Activated naive CD4-positive, alpha-beta T cell treated with anti-CD3 and anti-CD28 coated beads, Interleukin-2, amount 50 U/mL, for 24 hours (primary cell): Measurements from ENCODE around the gene DYSF.
"Not testable (repeated sequence)": the region's sequence is repeated elsewhere in the genome, so short reads cannot be mapped to it uniquely, and the experiment has no call there.

ENCODE experiments used
- H3K27ac Mint-ChIP-seq: one replicate; pipeline ENCODE4 v1.8.0; 2021; ENCODE audit warnings: mild to moderate bottlenecking, mixed read lengths
- H3K27me3 Mint-ChIP-seq: one replicate; pipeline ENCODE4 v1.8.0; 2021; ENCODE audit warnings: mixed read lengths
- H3K36me3 Mint-ChIP-seq: one replicate; pipeline ENCODE4 v1.8.0; 2021; ENCODE audit warnings: mixed read lengths
- H3K4me1 Mint-ChIP-seq: one replicate; pipeline ENCODE4 v1.8.0; 2021; ENCODE audit warnings: mixed read lengths
- H3K4me3 Mint-ChIP-seq: one replicate; pipeline ENCODE4 v1.8.0; 2021; ENCODE audit warnings: mild to moderate bottlenecking, mixed read lengths
- H3K9me3 Mint-ChIP-seq: one replicate; pipeline ENCODE4 v1.8.0; 2021; ENCODE audit warnings: mixed read lengths

DYSF gene

DNA sequence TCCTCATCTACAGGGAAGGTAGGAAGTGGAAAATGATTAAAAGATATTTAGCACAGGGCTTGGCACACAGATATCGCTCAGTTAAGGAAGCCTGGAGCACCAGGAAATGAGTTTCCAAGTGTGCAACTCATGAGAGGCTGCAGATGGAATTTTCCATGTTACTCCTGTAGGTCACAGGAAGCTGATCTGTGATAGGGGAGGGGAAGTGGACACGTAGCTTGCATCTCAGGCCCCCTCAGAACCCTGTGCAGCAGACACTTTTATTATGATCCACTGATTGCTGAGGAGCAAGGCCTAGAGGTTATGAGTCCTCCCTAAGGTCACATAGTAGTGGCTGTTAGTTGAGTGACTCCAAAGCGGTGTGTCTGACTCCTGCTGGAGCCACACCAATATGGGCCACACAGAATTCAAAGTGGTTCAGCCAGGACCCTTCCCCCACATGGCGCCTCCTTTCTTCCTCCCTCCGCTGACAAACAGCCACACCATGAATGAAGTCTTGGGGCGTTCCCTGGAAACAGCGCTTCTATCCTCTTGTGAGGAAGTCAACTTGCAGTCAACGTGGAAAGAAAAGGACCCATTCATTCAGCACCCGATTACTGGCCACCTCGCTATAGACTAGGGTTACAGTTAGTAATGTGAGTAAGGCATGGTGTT is 21.5 kb downstream of the DYSF start:
- H3K27ac Mint-ChIP-seq: no peak overlapping the region
- no peak overlapping the region for H3K4me3 Mint-ChIP-seq
- no peaks in the 10 kb centered on the region for H3K4me1 Mint-ChIP-seq
- peaks cover 10% of the 10 kb centered on the region for H3K27me3 Mint-ChIP-seq
- H3K9me3 Mint-ChIP-seq: no peaks in the 10 kb centered on the region
- no peaks in the 10 kb centered on the region for H3K36me3 Mint-ChIP-seq

DNA sequence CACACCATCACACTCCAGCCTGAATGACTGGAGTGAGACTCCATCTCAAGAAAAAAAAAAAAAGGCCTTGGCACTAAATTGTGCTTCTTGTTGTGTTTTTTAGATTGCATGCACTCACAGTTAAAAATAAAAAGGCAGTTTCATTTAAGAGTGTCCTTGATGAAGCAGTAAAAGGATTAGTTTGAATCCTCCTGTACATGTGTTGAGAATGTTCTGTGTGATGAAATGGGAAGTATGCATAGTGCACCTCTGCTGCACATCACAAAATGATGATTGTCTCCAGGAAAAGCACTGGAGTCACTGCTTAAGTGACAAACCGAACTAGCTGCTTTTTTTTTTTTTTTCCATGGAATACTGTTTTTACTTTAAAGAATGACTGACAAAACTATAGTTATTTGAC is 23.1 kb downstream of the DYSF start:
- H3K36me3 Mint-ChIP-seq: no peaks in the 10 kb centered on the region
- H3K4me1 Mint-ChIP-seq: no peaks in the 10 kb centered on the region
- peaks cover 6% of the 10 kb centered on the region for H3K27me3 Mint-ChIP-seq
- H3K27ac Mint-ChIP-seq: no peak overlapping the region
- H3K9me3 Mint-ChIP-seq: no peaks in the 10 kb centered on the region
- no peak overlapping the region for H3K4me3 Mint-ChIP-seq

DNA sequence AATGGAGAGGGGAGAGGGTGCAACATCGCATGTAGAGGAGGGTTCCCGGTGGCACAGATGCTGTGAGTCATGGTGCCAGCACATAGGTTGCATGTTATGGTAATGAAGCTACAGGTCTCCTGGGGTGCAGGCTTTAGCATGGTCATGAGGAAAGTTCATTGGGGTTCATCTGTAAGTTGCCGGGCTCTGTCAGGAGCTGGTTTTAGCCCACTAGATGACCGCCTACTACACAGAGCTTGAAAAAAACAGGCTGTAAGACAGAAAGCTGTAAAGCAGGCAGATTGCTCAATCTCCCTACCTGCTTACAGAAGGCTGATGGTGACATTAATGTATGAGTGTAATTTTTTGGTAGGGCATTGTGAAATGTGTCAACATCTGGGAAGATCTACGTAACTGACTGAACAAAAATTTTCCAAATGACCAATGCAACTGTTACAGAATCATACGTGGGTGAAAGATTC is 23.9 kb downstream of the DYSF start:
- no peak overlapping the region for H3K4me3 Mint-ChIP-seq
- no peaks in the 10 kb centered on the region for H3K4me1 Mint-ChIP-seq
- no peaks in the 10 kb centered on the region for H3K9me3 Mint-ChIP-seq
- H3K27ac Mint-ChIP-seq: no peak overlapping the region
- H3K36me3 Mint-ChIP-seq: no peaks in the 10 kb centered on the region
- H3K27me3 Mint-ChIP-seq: peaks cover 8% of the 10 kb centered on the region

DNA sequence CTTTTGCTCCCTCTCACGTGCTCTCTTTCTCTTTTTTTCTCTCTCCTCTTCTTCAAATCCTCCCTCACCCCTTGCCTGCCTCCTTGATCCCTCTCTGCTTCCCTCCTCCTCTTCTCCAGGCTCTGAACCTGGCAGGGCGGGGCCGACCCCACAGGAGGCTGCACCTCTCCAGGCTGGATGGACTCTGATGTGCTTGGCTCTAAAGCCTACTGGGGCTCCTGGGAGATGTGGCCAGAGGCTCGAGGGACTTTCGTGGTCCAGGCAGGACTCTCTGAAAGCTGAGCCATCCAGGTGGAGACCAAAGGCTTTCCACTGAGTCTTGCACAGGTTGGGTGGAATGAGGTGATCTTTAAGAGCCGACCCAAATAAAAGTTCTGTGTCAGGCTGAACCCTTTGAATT is 25.4 kb downstream of the DYSF start:
- Mint-ChIP-seq H3K27ac (no peak overlapping the region), H3K4me3 (no peak overlapping the region), H3K4me1 (no peaks in the 10 kb centered on the region), H3K36me3 (no peaks in the 10 kb centered on the region), H3K9me3 (no peaks in the 10 kb centered on the region), H3K27me3 (peaks cover 2% of the 10 kb centered on the region)

- H3K4me1 Mint-ChIP-seq: no peaks in the 10 kb centered on the region
- no peaks in the 10 kb centered on the region for H3K36me3 Mint-ChIP-seq
- no peaks in the 10 kb centered on the region for H3K9me3 Mint-ChIP-seq
- peaks cover 2% of the 10 kb centered on the region for H3K27me3 Mint-ChIP-seq
- H3K4me3 Mint-ChIP-seq: no peak overlapping the region
- H3K27ac Mint-ChIP-seq: no peak overlapping the region
These were observed 25.9 kb downstream of the DYSF start for GRCh38 chr2:71479261-71479660.

DNA sequence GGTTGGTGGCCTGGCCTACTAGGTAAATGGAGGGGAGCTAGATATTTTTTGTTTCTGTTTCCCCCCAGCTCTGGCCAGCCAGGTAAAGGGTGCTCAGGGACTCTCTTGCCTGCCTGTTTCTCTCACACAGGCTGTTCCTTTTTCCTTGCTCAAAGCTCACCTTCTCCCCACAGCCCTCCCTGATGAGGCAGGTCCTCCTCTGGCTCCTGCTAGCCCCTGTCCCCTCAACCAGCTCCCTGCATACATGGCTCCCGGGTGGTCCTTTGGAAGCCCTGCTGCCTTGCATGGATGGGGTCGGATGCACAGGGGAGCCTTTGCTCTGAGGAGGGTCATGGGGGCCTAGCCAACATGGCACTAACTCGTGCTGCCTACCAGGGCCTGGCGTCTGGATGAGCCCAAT is 27.8 kb downstream of the DYSF start:
- peaks cover 2% of the 10 kb centered on the region for H3K27me3 Mint-ChIP-seq
- no peak overlapping the region for H3K4me3 Mint-ChIP-seq
- no peaks in the 10 kb centered on the region for H3K36me3 Mint-ChIP-seq
- H3K4me1 Mint-ChIP-seq: no peaks in the 10 kb centered on the region
- H3K9me3 Mint-ChIP-seq: no peaks in the 10 kb centered on the region
- no peak overlapping the region for H3K27ac Mint-ChIP-seq

DNA sequence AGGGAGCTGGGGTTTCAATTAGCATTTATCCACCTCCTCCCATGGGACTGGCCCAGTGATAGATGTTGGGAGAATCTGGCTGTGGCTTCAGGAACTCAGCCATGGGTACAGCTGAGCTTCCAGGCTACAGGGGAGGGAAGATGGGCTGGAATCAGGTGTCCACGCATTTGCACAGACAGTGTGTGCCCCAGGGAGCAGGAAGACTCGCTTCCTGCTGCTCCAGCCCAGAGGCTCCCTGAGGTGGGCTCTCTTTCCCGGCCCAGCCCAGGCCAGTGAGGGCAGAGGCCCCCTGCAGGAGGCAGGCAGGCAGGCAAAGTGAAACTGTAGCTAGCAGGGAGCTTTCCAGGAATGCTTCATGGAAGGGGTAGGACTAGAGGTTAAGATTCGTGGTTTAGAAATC is 28.7 kb downstream of the DYSF start:
- Mint-ChIP-seq H3K36me3 (no peaks in the 10 kb centered on the region), H3K4me1 (no peaks in the 10 kb centered on the region), H3K27ac (no peak overlapping the region), H3K4me3 (no peak overlapping the region), H3K9me3 (no peaks in the 10 kb centered on the region), H3K27me3 (peaks cover 2% of the 10 kb centered on the region)

DNA sequence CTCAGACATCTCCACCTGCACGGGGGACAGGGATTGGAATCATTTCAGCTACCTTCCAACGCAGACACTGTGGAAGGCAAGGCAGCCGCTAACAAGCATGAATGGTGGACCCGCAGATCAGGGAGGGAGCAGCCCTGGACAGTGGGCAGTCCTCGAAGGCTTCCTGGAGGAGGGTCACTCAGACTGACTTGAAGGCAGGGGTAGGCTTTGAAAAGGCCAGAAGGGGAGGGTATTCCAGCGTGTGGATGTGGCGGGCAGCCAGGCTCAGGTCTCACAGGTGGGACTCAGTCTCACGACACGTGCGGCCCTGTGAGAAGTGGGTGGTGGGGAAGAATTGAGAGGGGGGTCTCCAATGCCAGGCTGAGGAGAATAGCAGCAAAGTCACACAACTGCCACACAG is 29.9 kb downstream of the DYSF start:
- Mint-ChIP-seq H3K27me3 (peaks cover 2% of the 10 kb centered on the region), H3K4me3 (no peak overlapping the region), H3K9me3 (no peaks in the 10 kb centered on the region), H3K4me1 (no peaks in the 10 kb centered on the region), H3K27ac (no peak overlapping the region), H3K36me3 (no peaks in the 10 kb centered on the region)

GRCh38 chr2:71484354-71484753 is 31.0 kb downstream of the DYSF start:
- H3K36me3 Mint-ChIP-seq: no peaks in the 10 kb centered on the region
- H3K27ac Mint-ChIP-seq: no peak overlapping the region
- H3K4me3 Mint-ChIP-seq: no peak overlapping the region
- no peaks in the 10 kb centered on the region for H3K4me1 Mint-ChIP-seq
- peaks cover 2% of the 10 kb centered on the region for H3K27me3 Mint-ChIP-seq
- H3K9me3 Mint-ChIP-seq: no peaks in the 10 kb centered on the region

DNA sequence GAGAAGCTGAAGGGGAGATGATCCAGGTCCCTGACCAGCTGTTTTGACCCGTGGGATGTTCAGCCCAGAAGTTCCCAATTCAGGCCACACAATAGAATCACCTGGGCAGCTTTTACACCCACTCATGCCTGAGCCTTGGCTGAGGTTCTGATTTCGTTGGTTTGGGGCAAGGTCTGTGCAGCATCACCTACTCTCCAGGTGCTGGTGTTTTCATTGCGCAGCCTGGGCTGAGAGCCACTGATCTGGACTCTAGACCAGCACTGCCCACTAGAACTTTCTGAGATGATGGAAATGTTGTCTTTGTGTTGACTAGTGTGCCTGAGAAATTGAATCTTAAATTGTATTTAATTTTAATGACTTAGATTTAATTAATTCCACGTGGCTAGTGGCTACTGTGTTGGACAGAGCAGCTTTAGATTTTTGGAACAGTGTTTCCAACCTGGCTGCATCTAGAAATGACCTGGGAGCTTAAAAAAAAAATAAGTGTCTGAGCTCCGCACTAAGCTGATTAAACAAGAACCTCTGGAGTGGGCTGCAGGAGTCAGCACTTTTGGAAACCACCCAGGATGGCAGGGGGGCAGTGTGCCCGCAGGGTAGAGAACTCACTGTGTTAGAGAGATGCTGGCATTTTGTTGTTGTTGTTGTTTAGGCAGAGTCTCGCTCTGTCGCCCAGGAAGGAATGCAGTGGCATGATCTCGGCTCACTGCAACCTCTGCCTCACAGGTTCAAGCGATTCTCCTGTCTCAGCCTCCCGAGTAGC is 33.7 kb downstream of the DYSF start:
- Mint-ChIP-seq H3K4me3 (no peak overlapping the region), H3K9me3 (no peaks in the 10 kb centered on the region), H3K36me3 (no peaks in the 10 kb centered on the region), H3K27me3 (peaks cover 4% of the 10 kb centered on the region), H3K27ac (no peak overlapping the region), H3K4me1 (no peaks in the 10 kb centered on the region)

- H3K9me3 Mint-ChIP-seq, H3K27ac Mint-ChIP-seq, H3K36me3 Mint-ChIP-seq, H3K27me3 Mint-ChIP-seq, H3K4me1 Mint-ChIP-seq, H3K4me3 Mint-ChIP-seq: not testable (repeated sequence)
These were observed 38.2 kb downstream of the DYSF start for GRCh38 chr2:71491551-71491950.

GRCh38 chr2:71492112-71492511 is 38.8 kb downstream of the DYSF start:
- H3K4me3 Mint-ChIP-seq: no peak overlapping the region
- H3K27ac Mint-ChIP-seq: no peak overlapping the region
- H3K9me3 Mint-ChIP-seq: no peaks in the 10 kb centered on the region
- peaks cover 2% of the 10 kb centered on the region for H3K27me3 Mint-ChIP-seq
- no peaks in the 10 kb centered on the region for H3K4me1 Mint-ChIP-seq
- H3K36me3 Mint-ChIP-seq: no peaks in the 10 kb centered on the region

DNA sequence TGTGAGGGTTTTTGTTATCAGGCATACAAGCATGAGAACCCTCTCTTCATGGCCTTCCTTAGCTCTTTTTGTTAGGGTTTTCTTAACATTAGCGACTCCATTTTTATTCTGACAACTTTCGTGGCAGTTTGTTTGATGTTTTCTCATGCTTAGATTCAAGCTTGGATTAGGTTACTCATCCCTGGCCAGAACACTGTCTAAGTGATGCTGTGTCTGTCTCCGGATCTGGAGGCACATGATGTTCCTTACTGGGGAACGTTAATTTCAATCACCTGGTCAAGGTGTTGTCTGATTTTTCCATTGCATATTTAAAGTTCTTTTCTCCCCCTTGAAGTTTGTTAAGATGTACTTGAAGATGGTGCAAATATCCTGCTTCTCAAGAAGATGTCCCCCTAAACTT is 40.7 kb downstream of the DYSF start:
- Mint-ChIP-seq H3K36me3 (no peaks in the 10 kb centered on the region), H3K27ac (no peak overlapping the region), H3K27me3 (peaks cover 2% of the 10 kb centered on the region), H3K4me3 (no peak overlapping the region), H3K9me3 (no peaks in the 10 kb centered on the region), H3K4me1 (no peaks in the 10 kb centered on the region)

GRCh38 chr2:71494523-71495155 is 41.3 kb downstream of the DYSF start:
- no peak overlapping the region for H3K4me3 Mint-ChIP-seq
- no peaks in the 10 kb centered on the region for H3K9me3 Mint-ChIP-seq
- H3K27ac Mint-ChIP-seq: no peak overlapping the region
- H3K4me1 Mint-ChIP-seq: no peaks in the 10 kb centered on the region
- H3K36me3 Mint-ChIP-seq: no peaks in the 10 kb centered on the region
- peaks cover 2% of the 10 kb centered on the region for H3K27me3 Mint-ChIP-seq

GRCh38 chr2:71496156-71496770 is 42.9 kb downstream of the DYSF start:
- H3K27me3 Mint-ChIP-seq: peaks cover 2% of the 10 kb centered on the region
- no peaks in the 10 kb centered on the region for H3K9me3 Mint-ChIP-seq
- no peak overlapping the region for H3K4me3 Mint-ChIP-seq
- H3K36me3 Mint-ChIP-seq: no peaks in the 10 kb centered on the region
- no peak overlapping the region for H3K27ac Mint-ChIP-seq
- no peaks in the 10 kb centered on the region for H3K4me1 Mint-ChIP-seq

DNA sequence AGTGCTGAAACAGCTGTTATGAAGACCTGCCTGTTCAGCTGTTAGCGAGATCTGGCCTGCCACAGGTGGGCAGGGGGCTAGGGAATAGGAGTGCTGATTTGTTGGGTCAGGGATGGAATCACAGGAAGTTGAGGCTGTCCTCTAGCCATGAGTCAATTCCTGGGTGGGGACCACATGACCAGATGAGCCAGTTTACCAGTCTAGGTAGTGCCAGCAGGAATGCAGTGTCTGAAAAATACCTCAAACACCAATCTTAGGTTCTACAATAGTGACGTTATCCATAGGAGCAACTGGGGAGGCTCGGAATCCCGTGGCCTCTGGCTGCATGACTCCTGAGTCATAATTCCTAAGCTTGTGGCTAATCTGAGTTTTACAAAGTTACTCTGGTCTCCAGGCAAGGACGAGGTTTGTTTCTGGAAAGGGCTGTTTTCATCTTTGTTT is 44.9 kb downstream of the DYSF start:
- no peaks in the 10 kb centered on the region for H3K36me3 Mint-ChIP-seq

More for the DNA sequence above, 44.9 kb downstream of the DYSF start:
- no peaks in the 10 kb centered on the region for H3K4me1 Mint-ChIP-seq
- no peak overlapping the region for H3K27ac Mint-ChIP-seq
- H3K27me3 Mint-ChIP-seq: no peaks in the 10 kb centered on the region
- no peaks in the 10 kb centered on the region for H3K9me3 Mint-ChIP-seq
- no peak overlapping the region for H3K4me3 Mint-ChIP-seq
